Measurements from ENCODE around the gene FBXW8. TPM values are rescaled to one million over a fixed set of nuclear protein-coding genes. Genes with fewer than 3 reads are reported as not detected.

FBXW8 gene
- total and polyA plus RNA-seq, 2 donors from 2014 or later = 3.3 to 20.3 TPM

DNA sequence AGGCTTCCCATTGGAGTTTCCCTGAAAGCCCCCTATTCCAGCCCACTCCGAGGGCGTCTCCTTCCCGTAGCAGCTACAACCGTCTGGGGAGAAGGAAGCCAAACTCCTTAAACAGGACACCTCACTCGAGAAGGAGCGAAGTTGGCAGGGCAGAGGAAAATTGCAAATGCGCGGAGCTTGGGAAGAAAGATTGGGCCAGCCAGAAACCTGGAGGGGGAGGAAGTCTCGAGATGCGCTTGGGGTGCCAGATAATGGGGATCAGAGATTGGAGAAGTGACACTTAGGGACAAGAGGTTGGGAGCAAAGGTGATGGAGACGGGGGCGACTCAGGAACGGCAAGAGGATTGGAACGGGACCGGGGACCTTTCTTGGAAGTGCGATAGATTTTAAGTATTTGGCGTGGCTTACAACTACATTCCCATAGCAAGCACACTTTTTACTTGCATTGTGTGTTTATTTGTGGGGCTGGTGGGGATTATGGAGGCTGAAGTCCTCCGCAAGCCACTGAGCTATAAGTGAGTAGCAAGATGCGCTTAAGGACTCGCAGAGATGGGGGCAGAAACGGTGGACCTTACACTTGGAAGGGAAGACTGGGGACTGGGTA lies 30.4 kb upstream of the FBXW8 start:
- Histone ChIP-seq H3K9me3 (ENCODE audit: control insufficient read depth in 2 of 3, insufficient read depth in 1 of 3, low read length in 3 of 3) (no peaks in the 10 kb centered on the region), H3K9ac (ENCODE audit: low read length in 3 of 3) (no peak overlapping the region), H3K36me3 (ENCODE audit: control insufficient read depth in 2 of 3, insufficient read depth in 3 of 3, low read length in 3 of 3) (no peaks in the 10 kb centered on the region), H3K27me3 (ENCODE audit: control insufficient read depth, insufficient read depth, low read length) (peaks cover 36% of the 10 kb centered on the region), H3K27ac (ENCODE audit: low read depth in 2 of 2, low read length in 2 of 2) (no peak overlapping the region), H3K4me3 (ENCODE audit: low read length in 3 of 3) (no peak overlapping the region), H3K4me1 (ENCODE audit: control insufficient read depth in 2 of 3, insufficient read depth in 2 of 3, low read depth in 1 of 3, low read length in 3 of 3) (peaks cover 0 to 6% (median 0%) of the 10 kb centered on the region in 3 donors)
- no peak for FAIRE-seq
- intact Hi-C loops (cut with DNase I) = no loop called here
- peak in 1 of 5 donors; percentile 23 for DNase-seq
- TF ChIP-seq, protein P1, sequence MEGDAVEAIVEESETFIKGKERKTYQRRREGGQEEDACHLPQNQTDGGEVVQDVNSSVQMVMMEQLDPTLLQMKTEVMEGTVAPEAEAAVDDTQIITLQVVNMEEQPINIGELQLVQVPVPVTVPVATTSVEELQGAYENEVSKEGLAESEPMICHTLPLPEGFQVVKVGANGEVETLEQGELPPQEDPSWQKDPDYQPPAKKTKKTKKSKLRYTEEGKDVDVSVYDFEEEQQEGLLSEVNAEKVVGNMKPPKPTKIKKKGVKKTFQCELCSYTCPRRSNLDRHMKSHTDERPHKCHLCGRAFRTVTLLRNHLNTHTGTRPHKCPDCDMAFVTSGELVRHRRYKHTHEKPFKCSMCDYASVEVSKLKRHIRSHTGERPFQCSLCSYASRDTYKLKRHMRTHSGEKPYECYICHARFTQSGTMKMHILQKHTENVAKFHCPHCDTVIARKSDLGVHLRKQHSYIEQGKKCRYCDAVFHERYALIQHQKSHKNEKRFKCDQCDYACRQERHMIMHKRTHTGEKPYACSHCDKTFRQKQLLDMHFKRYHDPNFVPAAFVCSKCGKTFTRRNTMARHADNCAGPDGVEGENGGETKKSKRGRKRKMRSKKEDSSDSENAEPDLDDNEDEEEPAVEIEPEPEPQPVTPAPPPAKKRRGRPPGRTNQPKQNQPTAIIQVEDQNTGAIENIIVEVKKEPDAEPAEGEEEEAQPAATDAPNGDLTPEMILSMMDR (IDR thresholded peaks at IDR 0.05; ENCODE audit: borderline replicate concordance, extremely low read depth, insufficient read depth) = no peak

DNA sequence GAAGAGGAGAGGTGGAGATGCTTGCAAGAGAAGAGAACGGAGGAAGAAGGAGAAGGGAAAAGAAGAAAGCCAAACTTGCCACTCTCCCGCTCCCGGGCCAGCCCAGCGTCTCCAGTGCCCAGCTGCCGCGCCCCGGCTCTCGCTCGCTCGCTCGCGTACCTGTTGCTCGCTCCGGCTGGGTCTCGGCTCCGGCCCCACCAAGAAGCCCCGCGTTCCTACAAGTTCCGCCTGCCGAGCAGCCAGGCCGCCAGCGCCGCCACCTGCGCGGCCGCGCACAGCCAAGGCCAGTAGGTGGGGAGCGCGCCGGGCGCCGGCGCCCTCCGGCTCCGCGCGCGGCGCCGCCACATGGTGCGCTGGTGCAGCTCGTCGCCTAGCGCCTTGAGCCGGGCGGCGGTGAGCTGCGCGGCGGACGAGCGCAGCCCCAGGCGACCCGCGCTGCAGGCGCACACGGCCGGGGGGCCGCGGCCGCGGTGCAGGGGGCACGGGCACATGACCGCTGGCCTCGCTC lies 29.9 kb upstream of the FBXW8 start:
- intact Hi-C loops (cut with DNase I) = no loop called here
- Histone ChIP-seq H3K9ac (ENCODE audit: low read length in 3 of 3) (no peak overlapping the region), H3K27ac (ENCODE audit: low read depth in 2 of 2, low read length in 2 of 2) (no peak overlapping the region), H3K27me3 (ENCODE audit: control insufficient read depth, insufficient read depth, low read length) (peaks cover 36% of the 10 kb centered on the region), H3K9me3 (ENCODE audit: control insufficient read depth in 2 of 3, insufficient read depth in 1 of 3, low read length in 3 of 3) (no peaks in the 10 kb centered on the region), H3K4me1 (ENCODE audit: control insufficient read depth in 2 of 3, insufficient read depth in 2 of 3, low read depth in 1 of 3, low read length in 3 of 3) (peaks cover 0 to 6% (median 0%) of the 10 kb centered on the region in 3 donors), H3K36me3 (ENCODE audit: control insufficient read depth in 2 of 3, insufficient read depth in 3 of 3, low read length in 3 of 3) (no peaks in the 10 kb centered on the region), H3K4me3 (ENCODE audit: low read length in 3 of 3) (no peak overlapping the region)
- no peak for FAIRE-seq
- TF ChIP-seq, protein P1 (IDR thresholded peaks at IDR 0.05; ENCODE audit: borderline replicate concordance, extremely low read depth, insufficient read depth) = no peak
- DNase-seq = peak; percentile 73 to 80 (median 79)

- intact Hi-C loops (cut with DNase I) = no loop called here
These were observed 29.3 kb upstream of the FBXW8 start, which contains the start of gene HRK for GRCh38 chr12:116881325-116881876. HRK (minus strand) TSS chr12:116881441; CDS start chr12:116881307, 134 bp downstream.

More at GRCh38 chr12:116881325-116881876, 29.3 kb upstream of the FBXW8 start, which contains the start of gene HRK:
- Histone ChIP-seq H3K27ac (ENCODE audit: low read depth in 2 of 2, low read length in 2 of 2) (no peak within 1 kb of the TSS), H3K27me3 (ENCODE audit: control insufficient read depth, insufficient read depth, low read length) (peaks cover 36% of the 10 kb centered on the region), H3K9ac (ENCODE audit: low read length in 3 of 3) (no peak within 1 kb of the TSS), H3K4me1 (ENCODE audit: control insufficient read depth in 2 of 3, insufficient read depth in 2 of 3, low read depth in 1 of 3, low read length in 3 of 3) (peaks cover 0 to 6% (median 0%) of the 10 kb centered on the region in 3 donors), H3K36me3 (ENCODE audit: control insufficient read depth in 2 of 3, insufficient read depth in 3 of 3, low read length in 3 of 3) (no peaks in the 10 kb centered on the region), H3K9me3 (ENCODE audit: control insufficient read depth in 2 of 3, insufficient read depth in 1 of 3, low read length in 3 of 3) (no peaks in the 10 kb centered on the region), H3K4me3 (ENCODE audit: low read length in 3 of 3) (no peak within 1 kb of the TSS)
- DNase-seq = peak in 4 of 5 donors; percentile 64 to 83 (median 72)
- TF ChIP-seq, protein P1 (IDR thresholded peaks at IDR 0.05; ENCODE audit: borderline replicate concordance, extremely low read depth, insufficient read depth) = no peak
- no peak for FAIRE-seq

Measured in kidney (tissue), 14 donors.